Activated T-helper 2 cell treated with anti-CD3 and anti-CD28 coated beads, Interferon-gamma antibody, Interleukin-2, Interleukin-4, amounts not matched to agents 10 μg/mL and 5 μg/mL and 100 μg/mL, durations not matched to agents 14 hours and 24 hours and 36 hours (primary cell): ENCODE results near the gene SPNS3. TPM values are rescaled to one million over a fixed set of nuclear protein-coding genes. Genes with fewer than 3 reads are reported as not detected.

Experiments
- DNase-seq: peaks from one replicate; pipeline ENCODE4 v3.0.0; 2021; ENCODE audit warnings: low spot score
- H3K27ac Mint-ChIP-seq: one replicate; pipeline ENCODE4 v1.8.0; 2021; ENCODE audit warnings: mixed read lengths
- H3K27me3 Mint-ChIP-seq: one replicate; pipeline ENCODE4 v1.8.0; 2021; ENCODE audit warnings: low read depth, mixed read lengths
- H3K36me3 Mint-ChIP-seq: one replicate; pipeline ENCODE4 v1.8.0; 2021; ENCODE audit warnings: low read depth, mixed read lengths
- H3K4me1 Mint-ChIP-seq: one replicate; pipeline ENCODE4 v1.8.0; 2021; ENCODE audit warnings: low read depth, mixed read lengths
- H3K4me3 Mint-ChIP-seq: one replicate; pipeline ENCODE4 v1.8.0; 2021; ENCODE audit warnings: low read depth, mild to moderate bottlenecking, moderate library complexity, mixed read lengths
- H3K9me3 Mint-ChIP-seq: one replicate; pipeline ENCODE4 v1.8.0; 2021; ENCODE audit warnings: mixed read lengths
- intact Hi-C: fragments of 100-400 bp; cut with micrococcal nuclease; formaldehyde crosslinking; loops from one replicate; pipeline ENCODE4 v1.15.1; 2023
- total RNA-seq: library from RNA; stranded (reverse); gene quantifications from 2 replicates; pipeline ENCODE4 v1.2.3, GENCODE V29; 2022

SPNS3 gene, protein sequence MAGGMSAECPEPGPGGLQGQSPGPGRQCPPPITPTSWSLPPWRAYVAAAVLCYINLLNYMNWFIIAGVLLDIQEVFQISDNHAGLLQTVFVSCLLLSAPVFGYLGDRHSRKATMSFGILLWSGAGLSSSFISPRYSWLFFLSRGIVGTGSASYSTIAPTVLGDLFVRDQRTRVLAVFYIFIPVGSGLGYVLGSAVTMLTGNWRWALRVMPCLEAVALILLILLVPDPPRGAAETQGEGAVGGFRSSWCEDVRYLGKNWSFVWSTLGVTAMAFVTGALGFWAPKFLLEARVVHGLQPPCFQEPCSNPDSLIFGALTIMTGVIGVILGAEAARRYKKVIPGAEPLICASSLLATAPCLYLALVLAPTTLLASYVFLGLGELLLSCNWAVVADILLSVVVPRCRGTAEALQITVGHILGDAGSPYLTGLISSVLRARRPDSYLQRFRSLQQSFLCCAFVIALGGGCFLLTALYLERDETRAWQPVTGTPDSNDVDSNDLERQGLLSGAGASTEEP
- total RNA-seq, result 2.8 and 3.3 TPM in 2 replicates

DNA sequence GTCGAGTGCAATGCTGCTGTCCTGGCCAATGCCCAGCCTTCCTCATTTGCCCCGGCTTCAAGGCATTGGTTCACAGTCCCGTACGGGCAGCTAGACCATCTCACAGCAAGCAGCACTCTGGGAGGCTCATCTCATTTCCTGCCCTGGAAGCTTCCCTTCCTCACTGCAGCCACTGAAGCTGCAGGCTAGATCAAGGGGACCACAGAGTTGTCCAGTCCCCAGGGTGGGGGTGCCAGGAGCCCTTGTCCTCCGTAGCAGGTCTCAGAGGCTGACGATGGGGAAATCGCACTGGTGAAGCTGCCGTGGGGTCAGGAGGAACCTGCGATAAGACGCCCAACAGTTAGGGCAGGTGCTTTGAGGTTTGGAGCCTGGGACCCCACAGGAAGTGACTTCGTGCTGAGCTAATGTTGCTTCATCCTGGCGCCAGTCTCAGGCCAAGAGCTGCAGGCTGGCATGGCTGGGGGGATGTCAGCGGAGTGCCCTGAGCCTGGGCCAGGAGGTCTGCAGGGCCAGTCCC lies at the start of gene SPNS3:
Gene SPNS3 (plus strand): TSS at position 426 of the 517 bp plus-strand sequence. CDS start 28 bp downstream, at position 454.
- DNase-seq, result peak; percentile 30
- H3K4me1 Mint-ChIP-seq, result peaks cover 29% of the 10 kb centered on the region
- H3K36me3 Mint-ChIP-seq, result no peaks in the 10 kb centered on the region
- peaks cover 2% of the 10 kb centered on the region for H3K27me3 Mint-ChIP-seq
- H3K9me3 Mint-ChIP-seq, result no peaks in the 10 kb centered on the region
- intact Hi-C loops, result no loop called here
- peak within 1 kb of the TSS; percentile 68 for H3K4me3 Mint-ChIP-seq
- peak within 1 kb of the TSS; percentile 75 for H3K27ac Mint-ChIP-seq

DNA sequence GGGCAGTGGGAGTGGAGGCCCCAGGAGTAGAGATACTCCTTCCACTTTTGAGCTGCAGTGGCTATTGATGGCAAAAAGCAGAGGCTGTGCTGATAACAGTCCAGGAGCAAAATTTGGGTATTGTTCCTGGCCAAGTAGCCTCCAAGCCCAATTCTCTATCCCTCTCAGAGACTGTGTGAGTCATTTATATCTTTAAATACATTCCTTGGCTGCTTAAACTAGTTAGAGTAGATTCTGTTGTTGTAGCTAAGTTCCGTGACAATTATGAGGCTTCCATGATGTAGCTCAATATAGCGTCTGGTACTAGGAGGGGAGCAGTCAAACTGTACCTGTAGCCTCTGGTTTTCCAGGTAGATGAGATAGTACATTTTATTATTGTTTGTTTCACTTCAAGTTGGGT lies 47.3 kb upstream of the SPNS3 start:
- no peaks in the 10 kb centered on the region for H3K9me3 Mint-ChIP-seq
- H3K27ac Mint-ChIP-seq, result no peak overlapping the region
- H3K27me3 Mint-ChIP-seq, result no peaks in the 10 kb centered on the region
- no peaks in the 10 kb centered on the region for H3K36me3 Mint-ChIP-seq
- DNase-seq, result no peak
- peaks cover 7% of the 10 kb centered on the region for H3K4me1 Mint-ChIP-seq
- intact Hi-C loops, result no loop called here
- H3K4me3 Mint-ChIP-seq, result no peak overlapping the region

DNA sequence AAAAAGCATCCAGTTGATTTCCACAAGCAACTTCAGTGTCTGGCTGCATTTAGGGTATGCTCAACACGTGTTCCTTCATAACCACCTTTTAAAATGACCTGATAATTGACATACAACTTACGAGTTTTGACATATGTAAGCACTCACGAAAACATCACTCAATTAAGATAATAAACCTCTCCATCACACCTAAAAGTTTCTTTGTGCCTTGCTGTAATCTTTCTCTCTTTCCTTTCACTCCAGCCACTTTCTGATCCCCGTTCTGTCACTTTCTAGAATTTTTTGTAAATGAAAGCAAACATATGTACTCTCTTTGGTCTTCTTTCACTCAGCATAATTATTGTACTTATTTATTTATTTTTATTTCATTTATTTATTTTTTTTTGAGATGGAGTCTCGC lies 46.6 kb upstream of the SPNS3 start:
- Mint-ChIP-seq H3K9me3 (no peaks in the 10 kb centered on the region), H3K27me3 (no peaks in the 10 kb centered on the region), H3K36me3 (no peaks in the 10 kb centered on the region), H3K4me1 (peaks cover 3% of the 10 kb centered on the region), H3K27ac (no peak overlapping the region), H3K4me3 (no peak overlapping the region)
- DNase-seq, result no peak
- intact Hi-C loops, result no loop called here

DNA sequence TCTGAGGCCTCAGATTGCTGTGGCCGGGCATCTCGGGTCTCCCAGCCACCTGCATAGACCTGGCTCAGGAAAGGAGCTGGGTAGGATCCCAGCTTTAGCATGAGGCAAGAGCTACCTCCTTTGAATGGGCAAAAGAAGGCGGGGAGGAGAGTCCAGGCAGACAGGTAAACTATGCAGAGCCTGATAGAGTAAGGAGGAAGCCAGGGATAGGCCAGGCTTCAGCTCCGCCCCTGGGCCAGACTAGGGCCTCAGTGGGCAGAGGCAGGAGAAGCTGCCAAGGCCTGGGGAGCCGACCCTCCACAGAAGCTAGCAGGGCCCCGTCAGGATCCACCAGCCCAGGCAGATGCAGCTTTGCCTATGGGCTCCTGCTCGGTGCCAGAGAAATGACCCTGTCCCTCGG lies 44.7 kb upstream of the SPNS3 start:
- no peak for DNase-seq
- H3K4me1 Mint-ChIP-seq, result peaks cover 7% of the 10 kb centered on the region

DNA sequence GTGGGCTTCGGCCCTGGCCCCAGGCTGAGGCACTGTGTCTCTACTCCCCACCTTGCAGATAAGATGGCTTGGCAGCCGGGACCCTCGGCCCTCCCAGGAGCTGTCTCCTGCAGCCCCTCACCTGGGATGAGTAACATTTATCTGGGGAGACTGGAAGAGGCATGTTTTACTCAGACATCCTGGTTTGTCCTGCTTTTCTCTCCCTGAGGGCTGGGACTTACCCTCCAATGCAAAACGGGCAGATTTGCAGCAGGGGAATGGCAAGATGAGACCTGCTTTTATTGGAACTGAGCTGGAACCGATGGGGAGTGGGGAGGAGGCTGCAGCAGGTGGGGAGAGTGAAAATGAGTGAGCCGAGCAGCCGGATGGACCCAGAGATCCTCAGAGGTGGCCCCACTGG lies 39.9 kb upstream of the SPNS3 start:
- no peak overlapping the region for H3K4me3 Mint-ChIP-seq
- intact Hi-C loops, result no loop called here
- no peaks in the 10 kb centered on the region for H3K9me3 Mint-ChIP-seq
- H3K27me3 Mint-ChIP-seq, result no peaks in the 10 kb centered on the region
- no peak overlapping the region for H3K27ac Mint-ChIP-seq
- DNase-seq, result no peak
- peaks cover 25% of the 10 kb centered on the region for H3K4me1 Mint-ChIP-seq
- no peaks in the 10 kb centered on the region for H3K36me3 Mint-ChIP-seq

More for the DNA sequence above, 44.7 kb upstream of the SPNS3 start:
- no peak overlapping the region for H3K27ac Mint-ChIP-seq
- no peak overlapping the region for H3K4me3 Mint-ChIP-seq
- H3K9me3 Mint-ChIP-seq, result no peaks in the 10 kb centered on the region
- H3K27me3 Mint-ChIP-seq, result no peaks in the 10 kb centered on the region
- intact Hi-C loops, result no loop called here
- no peaks in the 10 kb centered on the region for H3K36me3 Mint-ChIP-seq

DNA sequence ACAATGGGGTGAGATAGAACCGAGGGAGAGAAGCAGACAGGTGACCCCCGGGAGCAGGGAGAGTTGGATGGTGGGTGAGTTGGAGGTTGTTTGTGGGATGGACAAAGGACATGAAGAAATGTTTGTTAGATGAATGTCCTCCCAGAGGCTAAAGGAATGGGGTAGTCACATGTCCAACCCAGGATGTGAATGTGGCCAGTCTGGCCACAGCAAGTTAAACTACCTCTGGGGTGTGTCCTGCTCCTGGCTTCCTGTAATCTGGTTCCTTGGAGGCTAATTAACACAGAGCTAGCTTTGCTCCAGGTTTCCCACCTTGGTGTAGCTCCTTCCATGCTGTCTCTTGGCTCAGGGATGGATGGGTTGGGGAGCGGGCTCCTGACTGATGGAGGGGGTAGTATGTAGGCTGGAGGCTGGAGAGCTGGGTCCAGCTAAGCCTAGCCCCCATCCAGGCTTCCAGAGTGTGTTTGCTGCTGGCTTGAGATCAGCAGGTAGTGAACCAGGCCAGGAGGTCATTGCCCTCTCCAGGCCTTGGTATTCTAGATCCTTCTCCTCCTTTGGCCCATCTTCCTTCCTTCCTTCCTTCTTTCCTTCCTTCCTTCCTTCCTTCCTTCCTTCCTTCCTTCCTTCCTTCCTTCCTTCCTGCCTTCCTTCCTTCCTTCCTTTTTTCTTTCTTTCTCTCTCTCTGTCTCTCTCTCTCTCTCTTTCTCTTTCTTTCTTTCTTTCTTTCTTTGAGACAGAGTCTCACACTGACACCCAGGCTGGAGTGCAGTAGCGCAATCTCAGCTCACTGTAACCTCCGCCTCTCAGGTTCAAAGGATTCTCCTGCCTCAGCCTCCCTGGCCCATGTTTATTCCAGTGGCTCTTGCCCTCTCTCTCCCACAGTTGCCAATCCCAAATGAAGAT lies 39.3 kb upstream of the SPNS3 start:
- Mint-ChIP-seq H3K36me3 (no peaks in the 10 kb centered on the region), H3K27me3 (no peaks in the 10 kb centered on the region), H3K9me3 (no peaks in the 10 kb centered on the region), H3K4me3 (no peak overlapping the region), H3K4me1 (peaks cover 25% of the 10 kb centered on the region), H3K27ac (no peak overlapping the region)
- intact Hi-C loops, result no loop called here
- no peak for DNase-seq

DNA sequence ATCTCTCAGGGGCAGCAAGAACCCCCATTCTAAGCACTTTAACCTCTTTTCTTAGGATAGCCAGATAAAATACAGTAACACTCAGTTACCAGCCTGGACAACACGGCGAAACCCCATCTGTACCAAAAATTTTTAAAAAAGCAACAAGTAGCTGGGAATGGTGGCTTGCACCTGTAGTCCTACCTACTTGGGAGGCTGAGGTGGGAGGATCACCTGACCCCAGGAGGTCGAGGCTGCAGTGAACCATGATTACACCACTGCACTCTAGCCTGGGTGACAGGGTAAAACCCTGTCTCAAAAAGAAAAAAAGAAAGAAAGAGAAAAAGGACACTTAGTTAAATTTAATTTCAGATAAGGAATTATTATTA lies 38.6 kb upstream of the SPNS3 start:
- Mint-ChIP-seq H3K4me1 (peaks cover 25% of the 10 kb centered on the region), H3K36me3 (no peaks in the 10 kb centered on the region), H3K9me3 (no peaks in the 10 kb centered on the region), H3K27me3 (no peaks in the 10 kb centered on the region), H3K27ac (no peak overlapping the region), H3K4me3 (no peak overlapping the region)
- no peak for DNase-seq
- intact Hi-C loops, result no loop called here

DNA sequence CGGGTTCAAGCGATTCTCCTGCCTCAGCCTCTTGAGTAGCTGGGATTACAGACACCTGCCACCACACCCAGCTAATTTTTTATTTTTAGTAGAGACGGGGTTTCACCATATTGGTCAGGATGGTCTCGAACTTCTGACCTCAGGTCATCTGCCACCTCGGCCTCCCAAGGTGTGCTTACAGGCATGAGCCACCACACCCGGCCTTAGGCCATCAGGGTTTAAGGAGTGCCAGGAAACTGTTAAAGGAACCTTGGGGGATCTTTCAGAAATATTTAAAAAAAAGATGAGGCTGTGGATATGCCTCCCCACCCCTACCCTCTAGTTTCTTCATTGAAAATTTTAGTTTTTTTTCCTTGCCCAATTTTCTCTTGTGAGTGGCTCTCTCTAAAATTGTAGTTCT lies 35.9 kb upstream of the SPNS3 start:
- Mint-ChIP-seq H3K27me3 (no peaks in the 10 kb centered on the region), H3K4me1 (peaks cover 22% of the 10 kb centered on the region), H3K27ac (no peak overlapping the region), H3K4me3 (no peak overlapping the region), H3K9me3 (no peaks in the 10 kb centered on the region), H3K36me3 (no peaks in the 10 kb centered on the region)
- DNase-seq, result no peak
- intact Hi-C loops, result loop anchor here (2.0 kb wide), 1 partner anchor 31 kb away; the partner anchor contains the start of gene UBE2G1

DNA sequence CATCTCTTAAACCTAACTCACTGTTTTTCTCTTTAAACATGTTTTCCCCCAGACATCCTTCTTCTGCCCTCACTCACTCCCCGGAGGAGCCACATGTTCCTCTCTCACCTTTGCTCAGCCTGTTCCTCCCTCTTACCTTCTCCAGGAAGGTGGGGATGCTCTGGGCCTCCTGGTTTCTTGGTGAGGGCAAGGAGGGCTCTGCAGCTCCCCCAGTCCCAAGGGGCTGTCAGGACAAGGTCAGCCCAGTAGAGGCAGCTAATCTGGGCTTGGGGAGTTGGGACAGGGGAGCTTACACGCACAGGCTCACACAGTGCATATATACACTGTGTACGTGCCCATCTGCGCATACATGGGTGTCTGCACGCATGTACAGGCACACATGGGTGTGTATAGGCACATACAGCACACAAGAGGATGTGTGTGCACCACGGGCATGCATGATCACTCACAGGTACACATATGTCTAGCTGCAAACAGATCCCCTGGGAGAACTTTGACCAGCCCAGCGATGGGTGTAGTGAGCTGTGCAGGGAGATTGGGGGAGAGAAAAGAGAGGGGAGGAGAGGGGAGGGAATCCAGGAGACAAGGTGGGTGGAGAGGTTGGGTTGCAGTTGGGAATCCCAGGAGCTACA lies 28.6 kb upstream of the SPNS3 start:
- no peak overlapping the region for H3K4me3 Mint-ChIP-seq
- H3K27me3 Mint-ChIP-seq, result no peaks in the 10 kb centered on the region
- no peaks in the 10 kb centered on the region for H3K4me1 Mint-ChIP-seq
- DNase-seq, result no peak
- no peaks in the 10 kb centered on the region for H3K9me3 Mint-ChIP-seq
- H3K36me3 Mint-ChIP-seq, result no peaks in the 10 kb centered on the region
- intact Hi-C loops, result no loop called here
- no peak overlapping the region for H3K27ac Mint-ChIP-seq

DNA sequence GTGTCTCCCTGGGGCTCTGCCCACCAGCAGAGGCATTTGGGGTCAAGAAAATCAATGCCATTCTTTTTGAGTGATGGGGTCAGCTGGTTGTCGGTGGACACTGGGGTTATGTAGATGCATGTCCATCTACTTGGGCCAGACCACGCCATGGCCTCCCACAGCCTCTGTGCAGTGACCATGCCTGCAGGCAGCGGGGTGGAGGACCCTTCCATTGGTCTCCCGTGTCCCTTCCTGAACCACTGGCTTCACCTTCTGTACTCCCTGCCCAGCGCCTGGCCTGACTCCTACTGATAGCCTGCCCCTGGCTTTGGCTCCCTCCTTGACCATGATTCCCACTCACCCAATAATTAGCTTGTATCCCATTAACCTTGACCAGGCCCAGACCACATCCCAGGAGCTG lies 28.0 kb upstream of the SPNS3 start:
- no peaks in the 10 kb centered on the region for H3K36me3 Mint-ChIP-seq
- no peaks in the 10 kb centered on the region for H3K4me1 Mint-ChIP-seq
- DNase-seq, result no peak
- H3K4me3 Mint-ChIP-seq, result no peak overlapping the region
- H3K9me3 Mint-ChIP-seq, result no peaks in the 10 kb centered on the region
- intact Hi-C loops, result no loop called here
- no peak overlapping the region for H3K27ac Mint-ChIP-seq
- H3K27me3 Mint-ChIP-seq, result no peaks in the 10 kb centered on the region

DNA sequence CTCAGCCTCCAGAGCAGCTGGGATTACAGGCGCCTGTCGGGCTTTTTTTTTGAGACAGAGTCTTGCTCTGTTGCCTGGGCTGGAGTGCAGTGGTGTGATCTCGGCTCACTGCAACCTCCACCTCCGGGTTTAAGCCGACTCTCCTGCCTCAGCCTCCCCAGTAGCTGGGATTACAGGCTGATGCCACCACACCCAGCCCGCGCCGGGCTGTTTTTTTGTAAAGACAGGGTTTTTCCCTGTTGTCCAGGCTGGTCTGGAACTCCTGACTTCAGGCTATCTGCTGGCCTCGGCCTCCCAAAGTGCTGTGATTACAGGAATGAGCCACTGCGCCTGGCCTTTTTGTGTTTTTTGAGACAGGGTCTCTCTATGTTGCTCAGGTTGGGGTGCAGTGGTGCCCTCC lies 27.4 kb upstream of the SPNS3 start:
- Mint-ChIP-seq H3K4me3 (no peak overlapping the region), H3K27me3 (no peaks in the 10 kb centered on the region), H3K27ac (no peak overlapping the region), H3K36me3 (no peaks in the 10 kb centered on the region), H3K4me1 (no peaks in the 10 kb centered on the region), H3K9me3 (no peaks in the 10 kb centered on the region)
- intact Hi-C loops, result no loop called here
- no peak for DNase-seq

DNA sequence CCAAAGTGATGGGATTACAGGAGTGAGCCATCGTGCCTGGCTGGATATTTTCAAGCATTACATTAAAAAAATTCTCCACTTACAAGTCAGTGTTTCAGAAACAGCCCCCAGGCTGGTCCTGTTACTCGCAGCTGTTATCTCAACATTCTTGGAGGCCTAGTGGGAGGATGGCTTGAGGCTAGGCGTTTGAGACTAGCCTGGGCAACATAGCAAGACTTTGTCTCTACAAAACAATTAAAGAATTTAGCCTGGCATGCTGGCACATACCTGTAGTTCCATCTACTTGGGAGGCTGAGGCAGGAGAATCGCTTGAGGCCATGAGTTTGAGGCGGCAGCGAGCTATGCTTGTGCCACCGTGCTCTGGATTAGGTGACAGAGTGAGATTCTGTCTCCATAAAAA lies 26.5 kb upstream of the SPNS3 start:
- intact Hi-C loops, result no loop called here
- no peaks in the 10 kb centered on the region for H3K9me3 Mint-ChIP-seq
- H3K27me3 Mint-ChIP-seq, result no peaks in the 10 kb centered on the region
- no peaks in the 10 kb centered on the region for H3K36me3 Mint-ChIP-seq
- no peaks in the 10 kb centered on the region for H3K4me1 Mint-ChIP-seq
- DNase-seq, result no peak
- no peak overlapping the region for H3K27ac Mint-ChIP-seq
- no peak overlapping the region for H3K4me3 Mint-ChIP-seq
